Psoas muscle (tissue), 8 donors: ENCODE measurements around the gene TEX19. TPM values are rescaled to one million over a fixed set of nuclear protein-coding genes. Genes with fewer than 3 reads are reported as not detected.

Experiments used
- ATAC-seq, 4 donors: fragments of 200-7000 bp; cut with Tn5 transposase; one replicate each; pipeline ENCODE4 v1.9.1; 2020; ENCODE audit warnings: moderate library complexity in 3 of 4, mild to moderate bottlenecking in 2 of 4
- DNase-seq, 2 donors: peaks; one replicate each; pipeline ENCODE4 v3.0.0-alpha.2; 2020
- H3K27ac ChIP-seq: fragments of 200-600 bp; one replicate; pipeline ENCODE4 v1.8.0; 2022
- H3K27me3 ChIP-seq, 3 donors: fragments of 200-600 bp in 1 of 3; one replicate each; pipeline versions ENCODE4 v1.6.1 to v1.8.0; 2013 to 2022; ENCODE audit warnings: low read length in 2 of 3, mild to moderate bottlenecking in 2 of 3, moderate library complexity in 1 of 3; ENCODE audit not compliant: insufficient read depth in 3 of 3
- H3K36me3 ChIP-seq, 2 donors: fragments of 200-600 bp in 1 of 2; one replicate each; pipeline versions ENCODE4 v1.6.1 to v1.8.0; 2013 to 2022; ENCODE audit warnings: low read depth in 1 of 2, mild to moderate bottlenecking in 1 of 2, moderate library complexity in 1 of 2; ENCODE audit not compliant: insufficient read depth in 1 of 2
- H3K4me1 ChIP-seq: fragments of 200-600 bp; one replicate; pipeline ENCODE4 v1.8.0; 2022
- H3K4me3 ChIP-seq: fragments of 200-600 bp; one replicate; pipeline ENCODE4 v1.8.0; 2022; ENCODE audit warnings: mild to moderate bottlenecking
- H3K9me3 ChIP-seq: fragments of 200-600 bp; one replicate; pipeline ENCODE4 v1.8.0; 2022
- CTCF ChIP-seq: fragments of 200-600 bp; IDR thresholded peaks from one replicate; pipeline ENCODE4 v1.8.0; 2022; ENCODE audit warnings: antibody characterized with exemption
- WGBS, 3 donors: extraction: QIAGEN DNeasy Blood & Tissue Kit; methylation state at CpG; one replicate each; pipeline versions ENCODE4 v1.1.6 to v1.1.7; 2013; 5-methylcytosine and 5-hydroxymethylcytosine counted together
- intact Hi-C, 2 donors: fragments of 100-400 bp; cut with DNase I; formaldehyde crosslinking; loops; one replicate each; pipeline versions ENCODE4 v1.11.0 to v1.14.2; 2022
- polyA plus RNA-seq, 3 donors: library from polyadenylated mRNA; stranded (reverse); fragments of 200-250 nt; gene quantifications; one replicate each; pipeline ENCODE4 v1.2.3, GENCODE V29; 2013
- total RNA-seq, 4 donors: library from RNA; stranded (reverse); fragmentation: NEBNext Ultra II Directional in 2 of 4; extraction: Animal tissue kit (Norgen Biotek cat#: 25700) in 2 of 4; gene quantifications; one replicate each; pipeline versions ENCODE4 v1.2.1 to v1.2.4, GENCODE V29; 2021 to 2023
- donor health status: healthy with polysubstance abuse.
- donor health status: DM: no; HTN: no; CAD: no; lungs with moderate emphysema.
- donor health status: Bipolar disorder and iron deficiency.
- donor health status: healthy.
- donor health status: DM: yes; HTN: yes; CAD: no.
- donor health status: DM: no; HTN: no; CAD: no.
- donor health status: DM: no; HTN: no; CAD: no.
- donor health status: DM: yes; HTN: yes; CAD: no.

Gene TEX19
- total and polyA plus RNA-seq, 7 donors, result 0.07 to 0.35 (median 0.17) TPM; not detected in 2

DNA sequence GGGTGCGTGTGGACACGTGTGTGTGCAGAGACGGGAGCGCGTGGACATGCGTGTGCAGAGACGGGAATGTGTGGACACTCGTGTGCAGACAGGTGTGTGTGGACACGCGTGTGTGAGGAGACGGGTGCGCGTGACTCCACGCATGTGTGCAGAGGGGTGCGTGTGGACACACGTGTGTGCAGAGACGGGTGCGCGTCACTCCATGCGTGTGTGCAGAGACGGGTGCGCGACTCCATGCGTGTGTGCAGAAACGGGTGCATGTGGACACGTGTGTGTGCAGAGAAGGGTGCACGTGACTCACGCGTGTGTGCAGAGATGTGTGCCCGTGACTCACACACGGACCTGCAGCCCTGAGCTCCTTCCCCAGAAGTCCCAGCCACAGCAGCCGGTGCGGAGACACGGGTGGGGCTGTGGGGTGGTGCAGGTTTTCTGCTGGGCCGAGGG lies 39.4 kb upstream of the TEX19 start:
- 93 to 95% (median 94%) methylated on average over 35 of the region's 35 CpGs for WGBS, 3 donors
- H3K27me3 ChIP-seq, result peaks cover 0 to 9% (median 7%) of the 10 kb centered on the region in 3 donors

DNA sequence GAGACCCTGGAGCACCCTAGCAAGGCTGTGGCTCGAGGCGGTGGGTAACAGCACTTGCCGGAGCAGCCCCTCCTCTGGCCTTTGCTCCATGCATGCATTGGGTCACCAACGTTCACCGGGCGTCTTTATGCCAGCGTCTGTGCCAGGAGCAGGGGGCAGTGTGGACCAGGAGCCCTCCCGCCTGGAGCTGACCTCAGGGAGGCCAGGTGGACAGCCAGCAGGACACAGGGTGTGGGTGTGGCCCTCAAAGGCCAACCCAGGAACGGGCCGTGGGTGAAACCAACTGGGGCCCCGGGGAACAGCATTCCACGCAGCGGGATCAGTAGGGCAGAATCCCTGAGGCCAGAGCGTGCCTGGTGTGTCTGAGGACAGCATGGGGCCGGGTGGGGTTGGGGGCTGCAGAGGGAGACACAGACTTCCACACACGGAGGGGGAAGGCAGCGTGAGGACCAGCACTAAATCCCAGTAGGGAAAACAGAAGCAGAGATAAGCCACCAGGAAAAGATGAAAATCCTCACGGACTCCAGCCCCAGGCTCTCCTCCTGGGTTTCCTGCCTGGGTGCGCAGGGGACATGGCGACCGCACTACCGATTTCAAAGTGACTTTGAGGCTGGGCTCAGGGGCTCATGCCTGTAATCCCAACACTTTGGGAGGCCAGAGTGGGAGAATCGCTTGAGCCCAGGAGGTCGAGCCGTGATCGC lies 38.8 kb upstream of the TEX19 start:
- Histone ChIP-seq H3K27me3 (peaks cover 0 to 5% (median 5%) of the 10 kb centered on the region in 3 donors), H3K4me1 (peaks cover 5% of the 10 kb centered on the region), H3K4me3 (no peak overlapping the region), H3K9me3 (no peaks in the 10 kb centered on the region), H3K36me3 (no peaks in the 10 kb centered on the region), H3K27ac (no peak overlapping the region)
- intact Hi-C loops, result loop anchor here in 1 of 2 donors (2.0 kb wide), 2 partner anchors 83 to 113 kb away; no protein-coding TSS in a partner anchor
- DNase-seq (no peak), ATAC-seq (no peak)
- TF ChIP-seq CTCF, result no peak
- 61 to 70% (median 68%) methylated on average over 25 to 26 of the region's 26 CpGs for WGBS, 3 donors

More for the DNA sequence above, 39.4 kb upstream of the TEX19 start:
- no peak for ATAC-seq
- Histone ChIP-seq H3K36me3 (no peaks in the 10 kb centered on the region), H3K4me3 (no peak overlapping the region), H3K9me3 (no peaks in the 10 kb centered on the region), H3K4me1 (peaks cover 5% of the 10 kb centered on the region), H3K27ac (no peak overlapping the region)
- intact Hi-C loops, result loop anchor here in 1 of 2 donors (2.0 to 5.0 kb wide), 3 partner anchors 72 to 113 kb away; no protein-coding TSS in a partner anchor
- no peak for TF ChIP-seq CTCF
- no peak for DNase-seq

GRCh38 chr17:82320956-82321927 lies 37.8 kb upstream of the TEX19 start:
- DNase-seq (no peak), ATAC-seq (peak; percentile 68 to 91 (median 82))
- intact Hi-C loops, result loop anchor here (1.0 to 2.0 kb wide), 4 partner anchors 84 to 115 kb away; no protein-coding TSS in a partner anchor
- peak; percentile 86 for TF ChIP-seq CTCF
- Histone ChIP-seq H3K36me3 (no peaks in the 10 kb centered on the region), H3K4me1 (peaks cover 5% of the 10 kb centered on the region), H3K27me3 (no peaks in the 10 kb centered on the region), H3K27ac (no peak overlapping the region), H3K4me3 (peak overlapping the region; percentile 22), H3K9me3 (no peaks in the 10 kb centered on the region)
- 42 to 54% (median 45%) methylated on average over 58 to 65 of the region's 65 CpGs for WGBS, 3 donors

- no peaks in the 10 kb centered on the region for H3K27me3 ChIP-seq
- ATAC-seq (peak in 1 of 4 donors; percentile 6), DNase-seq (no peak)
- TF ChIP-seq CTCF, result no peak
- H3K4me1 ChIP-seq, result peaks cover 5% of the 10 kb centered on the region
- no peak overlapping the region for H3K4me3 ChIP-seq
- 80 to 90% (median 82%) methylated on average over 15 to 21 of the region's 21 CpGs for WGBS, 3 donors
- no peaks in the 10 kb centered on the region for H3K9me3 ChIP-seq
- intact Hi-C loops, result loop anchor here (1.0 to 2.0 kb wide), 4 partner anchors 85 to 116 kb away; no protein-coding TSS in a partner anchor
- H3K27ac ChIP-seq, result no peak overlapping the region
- no peaks in the 10 kb centered on the region for H3K36me3 ChIP-seq
Observed at GRCh38 chr17:82321947-82322466, 37.0 kb upstream of the TEX19 start.
